ENCODE data around the gene FAU.

The FAU gene

DNA sequence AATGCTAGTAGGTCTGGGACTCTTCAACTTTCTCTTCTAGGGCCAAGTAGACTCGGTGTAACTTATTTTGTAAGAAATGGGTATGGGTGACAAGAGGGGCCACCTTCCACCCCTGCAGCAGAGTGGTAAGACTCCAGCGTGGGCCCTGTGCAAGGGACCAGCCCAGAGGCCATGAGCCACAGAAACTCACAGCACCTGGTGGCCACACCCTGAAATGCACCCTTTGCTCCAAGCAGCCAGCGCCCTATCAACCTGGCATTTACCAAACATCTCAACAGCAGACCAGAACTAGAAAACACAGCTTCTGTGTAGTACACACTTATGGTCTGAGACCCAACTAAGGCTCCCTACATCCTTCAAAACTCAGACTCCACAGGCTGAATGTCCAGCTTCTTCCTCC, 43.8 kb downstream of the FAU start:
- DNase-seq (ENCODE audit: low read depth), result no peak

DNA sequence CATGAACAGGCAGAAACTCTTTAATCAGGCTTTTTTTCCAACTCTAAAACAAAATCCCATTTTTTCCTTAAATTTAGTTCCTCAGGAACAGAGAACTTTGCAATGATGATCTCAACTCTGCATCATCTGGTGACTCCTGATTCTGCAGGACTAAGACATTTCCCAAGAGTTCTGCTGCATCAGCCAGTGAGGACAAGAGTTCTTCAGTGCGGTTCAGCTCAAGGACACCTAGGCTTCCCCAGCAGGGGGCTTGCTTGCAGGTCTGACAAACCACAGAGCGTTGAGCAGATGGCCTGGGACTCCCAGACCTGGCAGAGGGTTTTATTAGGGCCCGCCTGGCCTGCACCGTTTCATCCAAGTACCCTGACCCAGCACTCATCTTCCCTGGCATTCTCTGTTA, 44.5 kb downstream of the FAU start:
- DNase-seq (ENCODE audit: low read depth), result no peak

DNA sequence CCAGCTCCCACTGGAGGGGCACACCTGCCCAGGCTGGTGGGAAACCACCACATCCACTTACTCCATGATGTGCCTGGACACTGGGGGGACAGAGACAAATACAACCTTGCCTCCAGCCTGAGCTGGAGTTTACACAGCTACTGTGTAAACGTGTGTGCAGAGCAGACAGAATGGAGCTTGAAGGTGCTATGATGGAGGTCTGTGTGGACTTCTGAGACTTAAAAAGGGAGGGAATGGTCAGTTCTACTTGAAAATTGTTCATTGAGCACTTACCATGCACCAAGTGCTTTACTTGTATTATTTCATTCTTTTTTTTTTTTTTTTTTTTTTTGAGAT, 49.3 kb downstream of the FAU start:
- DNase-seq (ENCODE audit: low read depth), result no peak

DNA sequence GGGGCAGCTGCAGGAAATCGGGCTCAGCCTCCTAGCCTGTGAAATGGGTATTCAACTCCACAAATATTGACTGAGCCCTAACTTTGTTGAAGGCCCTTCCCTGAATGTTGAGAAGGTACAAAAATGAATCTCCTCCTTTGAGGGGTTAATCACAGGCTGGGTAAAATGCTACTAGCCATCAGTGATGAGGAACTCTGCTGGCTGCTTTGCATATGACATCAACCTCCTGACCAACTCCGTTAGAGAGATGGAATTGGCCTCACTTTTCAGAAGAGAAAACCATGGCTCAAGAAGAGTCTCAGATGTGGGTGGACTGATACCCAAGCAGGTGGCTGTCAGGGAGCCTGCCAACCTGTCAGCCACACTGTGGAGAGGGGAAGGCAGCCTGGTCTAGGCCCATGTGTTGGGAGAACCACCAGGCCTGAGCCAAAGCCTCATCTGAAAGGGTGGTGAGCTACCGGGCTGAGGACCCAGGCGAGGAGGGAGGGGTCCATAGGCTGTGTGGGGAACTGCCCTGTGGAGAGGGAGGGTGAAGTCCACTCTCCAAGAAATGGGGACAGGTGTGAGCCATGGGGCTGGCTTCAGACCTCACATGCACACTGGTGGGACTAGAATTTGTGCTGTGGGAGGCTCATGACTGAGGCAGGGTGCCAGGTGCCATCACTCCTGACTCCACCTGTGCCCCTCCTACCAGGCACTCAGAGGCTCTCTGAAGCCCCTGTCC, 49.9 kb downstream of the FAU start:
- DNase-seq (ENCODE audit: low read depth), result no peak

All from fibroblast of gingiva (primary cell).